AG09319 (cell line): ENCODE measurements around the gene PDE4D.
"Not testable (repeated sequence)": the region's sequence is repeated elsewhere in the genome, so short reads cannot be mapped to it uniquely, and the experiment has no call there.

Source experiments
- DNase-seq: peaks from one replicate; pipeline ENCODE4 v3.0.0-alpha.2; 2010; ENCODE audit warnings: low read depth; ENCODE audit errors: extremely low read depth
- TF ChIP-seq, protein P1 (sequence below): IDR thresholded peaks from 2 replicates; pipeline ENCODE4 v1.5.1; 2011; ENCODE audit warnings: low read depth, mild to moderate bottlenecking, inconsistent platforms, low read length, moderate library complexity

Gene PDE4D

DNA sequence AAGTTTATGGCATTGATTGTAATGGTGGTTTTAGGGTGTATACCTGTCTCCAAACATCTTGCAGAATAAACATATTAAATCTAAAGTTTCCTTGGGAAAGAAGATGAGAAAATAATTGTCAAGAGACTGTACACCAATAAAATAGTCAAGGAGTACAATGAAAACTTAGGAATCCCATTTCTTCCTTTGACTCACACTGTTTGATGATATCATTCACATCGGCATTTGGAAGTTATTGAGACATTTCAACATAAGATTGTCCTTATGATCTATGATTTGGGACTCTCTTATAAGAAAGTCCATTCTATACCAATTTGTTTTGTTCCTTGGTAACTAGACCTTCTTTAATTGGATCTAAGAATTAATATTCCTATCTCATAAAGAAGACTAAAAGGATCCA lies 828.0 kb downstream of the PDE4D start:
- no peak for DNase-seq

DNA sequence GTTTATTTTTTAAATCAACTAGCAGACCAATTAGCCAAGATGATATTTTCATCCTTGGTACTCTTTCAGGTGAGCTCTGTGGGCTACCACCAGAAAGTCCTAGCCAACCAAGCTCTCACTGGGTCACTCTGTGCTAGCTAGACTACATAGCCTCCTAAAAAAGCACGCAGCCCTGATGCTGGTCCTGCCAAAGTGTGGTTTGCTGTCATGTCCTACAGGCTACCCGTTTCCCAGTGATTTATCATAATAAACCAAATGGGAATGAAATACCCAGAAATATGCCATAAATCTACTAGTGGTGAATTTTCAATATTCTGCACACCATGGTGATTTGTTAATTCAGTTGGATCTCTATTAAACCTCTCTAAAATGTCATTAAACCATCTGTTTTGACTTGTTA lies 829.2 kb downstream of the PDE4D start:
- TF ChIP-seq, protein P1, sequence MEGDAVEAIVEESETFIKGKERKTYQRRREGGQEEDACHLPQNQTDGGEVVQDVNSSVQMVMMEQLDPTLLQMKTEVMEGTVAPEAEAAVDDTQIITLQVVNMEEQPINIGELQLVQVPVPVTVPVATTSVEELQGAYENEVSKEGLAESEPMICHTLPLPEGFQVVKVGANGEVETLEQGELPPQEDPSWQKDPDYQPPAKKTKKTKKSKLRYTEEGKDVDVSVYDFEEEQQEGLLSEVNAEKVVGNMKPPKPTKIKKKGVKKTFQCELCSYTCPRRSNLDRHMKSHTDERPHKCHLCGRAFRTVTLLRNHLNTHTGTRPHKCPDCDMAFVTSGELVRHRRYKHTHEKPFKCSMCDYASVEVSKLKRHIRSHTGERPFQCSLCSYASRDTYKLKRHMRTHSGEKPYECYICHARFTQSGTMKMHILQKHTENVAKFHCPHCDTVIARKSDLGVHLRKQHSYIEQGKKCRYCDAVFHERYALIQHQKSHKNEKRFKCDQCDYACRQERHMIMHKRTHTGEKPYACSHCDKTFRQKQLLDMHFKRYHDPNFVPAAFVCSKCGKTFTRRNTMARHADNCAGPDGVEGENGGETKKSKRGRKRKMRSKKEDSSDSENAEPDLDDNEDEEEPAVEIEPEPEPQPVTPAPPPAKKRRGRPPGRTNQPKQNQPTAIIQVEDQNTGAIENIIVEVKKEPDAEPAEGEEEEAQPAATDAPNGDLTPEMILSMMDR: no peak

More for the DNA sequence above, 828.0 kb downstream of the PDE4D start:
- TF ChIP-seq, protein P1: no peak

DNA sequence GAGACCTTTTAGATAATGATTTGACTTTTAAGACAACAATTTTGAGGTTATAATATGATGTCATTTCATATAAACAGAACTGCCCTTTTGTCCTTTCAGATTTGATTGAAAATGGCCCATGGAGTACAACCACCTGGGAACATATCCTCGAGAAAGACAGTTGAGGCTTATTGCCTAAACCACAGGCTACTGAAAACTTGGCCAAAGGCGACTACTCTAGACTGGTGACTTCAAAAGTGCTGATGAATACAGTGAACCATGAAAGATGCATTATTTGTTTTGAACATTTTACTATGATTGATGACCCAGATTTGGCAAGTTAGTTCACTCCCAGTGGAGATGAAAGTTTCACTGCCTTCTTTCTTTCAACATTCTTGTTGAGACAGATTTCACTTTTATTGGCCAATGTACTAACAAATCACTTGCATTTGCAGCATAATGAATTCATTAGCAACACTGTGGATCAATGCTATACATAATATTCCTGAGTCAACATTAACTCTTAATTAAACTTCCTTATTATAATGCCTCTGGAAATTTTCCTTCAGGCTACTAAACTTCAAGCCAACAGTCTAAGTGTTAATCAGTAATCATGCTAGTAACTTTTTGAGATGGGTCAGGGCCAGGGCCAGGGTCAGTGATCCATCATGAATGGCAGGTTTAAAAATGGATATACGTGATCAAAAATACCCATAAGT lies 830.4 kb downstream of the PDE4D start:
- TF ChIP-seq, protein P1: no peak
- no peak for DNase-seq

More for the DNA sequence above, 829.2 kb downstream of the PDE4D start:
- no peak for DNase-seq

DNA sequence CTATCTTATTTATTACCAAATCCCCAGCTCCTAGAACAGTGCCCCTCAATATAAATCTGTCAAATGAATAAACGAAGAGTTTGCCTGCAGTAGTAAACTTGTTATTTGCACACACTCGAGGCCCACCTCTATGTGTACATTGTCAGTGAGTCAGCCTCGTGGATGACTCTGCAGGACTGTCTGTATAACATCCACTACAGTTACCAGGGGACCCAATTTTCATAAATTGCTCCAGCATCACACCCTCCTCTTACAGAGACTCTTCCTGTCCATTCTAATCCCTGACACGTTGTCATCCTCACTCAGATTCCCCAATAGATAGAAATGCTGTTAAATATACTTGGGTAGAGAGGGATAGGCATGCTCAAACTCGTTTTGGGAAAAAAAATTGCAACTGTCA lies 832.1 kb downstream of the PDE4D start:
- DNase-seq: no peak
- TF ChIP-seq, protein P1: no peak

DNA sequence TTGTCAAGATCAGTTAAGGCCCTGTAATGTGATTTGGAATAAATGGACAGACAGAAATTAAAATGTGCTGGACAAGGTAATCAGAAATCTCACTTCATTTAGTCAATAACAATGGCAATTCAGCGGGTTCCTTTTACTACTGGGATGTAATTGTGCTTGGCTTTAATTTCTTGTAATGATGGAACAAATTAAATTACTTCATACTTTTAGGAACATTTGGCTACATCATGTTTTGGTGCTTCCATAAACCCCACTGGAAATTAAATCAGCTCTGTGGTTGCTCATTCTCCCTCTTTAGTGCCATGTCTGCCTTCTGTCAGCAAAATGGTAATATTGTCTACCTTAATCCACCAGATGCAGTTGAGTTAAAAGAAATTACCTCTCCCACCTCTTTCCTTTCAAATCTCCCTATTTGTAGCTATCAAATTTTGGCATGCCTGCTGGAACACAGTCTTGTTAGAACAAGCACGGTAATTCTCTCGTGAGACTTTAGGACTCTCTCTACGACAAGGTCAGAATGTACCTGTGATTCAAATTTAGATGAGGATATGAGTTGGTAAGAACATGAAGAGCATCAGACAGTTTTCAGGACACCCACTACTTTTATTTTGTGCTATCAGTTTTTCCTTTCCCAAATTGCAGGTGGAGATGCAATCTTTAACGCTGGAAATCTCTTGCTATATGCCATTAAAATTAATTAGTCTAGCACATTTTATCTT lies 834.4 kb downstream of the PDE4D start:
- no peak for DNase-seq
- TF ChIP-seq, protein P1: no peak

DNA sequence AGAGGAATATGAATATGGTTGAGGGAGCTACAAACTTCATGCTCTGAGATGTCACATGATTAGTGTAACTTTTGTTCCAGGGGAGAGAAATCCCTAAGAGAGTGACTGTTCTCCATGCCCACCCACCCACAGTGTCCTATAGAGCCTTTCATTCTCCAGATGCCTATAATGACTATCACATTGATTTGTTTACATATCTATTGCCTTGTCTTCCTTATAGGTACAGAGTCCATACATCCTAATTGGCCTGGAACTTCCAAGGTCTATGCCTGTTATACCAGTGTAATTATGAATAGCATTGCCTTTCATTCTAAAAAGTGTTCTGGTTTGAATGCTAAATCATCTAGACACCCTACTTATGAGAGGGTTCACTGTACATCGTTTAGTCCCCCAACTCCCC lies 835.3 kb downstream of the PDE4D start:
- no peak for DNase-seq
- TF ChIP-seq, protein P1: no peak

DNA sequence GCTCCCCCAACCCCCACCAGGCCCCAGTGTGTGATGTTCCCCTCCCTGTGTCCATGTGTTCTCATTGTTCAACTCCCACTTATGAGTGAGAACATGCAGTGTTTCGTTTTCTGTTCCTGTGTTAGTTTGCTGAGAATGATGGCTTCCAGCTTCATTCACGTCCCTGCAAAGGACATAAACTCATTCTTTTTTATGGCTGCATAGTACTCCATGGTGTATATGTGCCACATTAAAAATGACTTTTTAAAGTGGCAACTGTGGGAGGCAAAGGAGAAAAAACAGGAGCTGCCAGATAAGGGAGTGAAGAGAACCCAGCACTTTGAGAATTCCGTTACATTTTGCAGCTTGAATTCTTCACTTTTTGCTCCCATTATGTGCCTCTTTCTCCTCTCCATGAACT lies 836.9 kb downstream of the PDE4D start:
- not testable (repeated sequence) for DNase-seq
